ENCODE results near the gene KIAA0408. TPM values are rescaled to one million over a fixed set of nuclear protein-coding genes. Genes with fewer than 3 reads are reported as not detected.

The KIAA0408 gene
- polyA plus RNA-seq, 1 donor from 2014 or later: 156 TPM

DNA sequence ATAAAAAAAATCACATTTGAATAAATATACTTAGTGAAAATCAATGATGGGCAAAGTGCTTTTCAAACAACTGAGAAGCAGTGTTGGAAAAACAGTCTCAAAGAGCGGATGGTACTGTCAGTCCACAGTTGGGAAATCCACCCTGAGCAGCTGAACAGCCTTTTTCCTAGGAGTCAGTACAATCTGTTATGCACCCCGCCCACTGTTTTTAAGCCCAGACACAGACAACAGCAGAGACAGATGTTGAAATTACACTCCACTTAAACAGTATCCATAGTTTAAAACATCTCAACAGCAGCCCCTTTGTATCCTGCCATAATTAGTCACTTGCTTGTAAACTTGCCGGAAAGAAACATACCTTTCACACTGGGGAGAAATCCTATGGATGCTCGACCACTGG, 372 bp downstream of the KIAA0408 start:
- Histone ChIP-seq H3K9me3 (ENCODE audit: low read length) (no peaks in the 10 kb centered on the region), H3K27ac (ENCODE audit: low read length) (no peak overlapping the region), H3K4me2 (ENCODE audit: low read length) (no peak overlapping the region), H3K9ac (ENCODE audit: low read length) (no peak overlapping the region), H3K9me2 (ENCODE audit: insufficient read depth, low read length) (no peaks in the 10 kb centered on the region), H3K36me3 (ENCODE audit: insufficient read depth, low read length) (peaks cover 3% of the 10 kb centered on the region), H3F3A (ENCODE audit: insufficient read depth, low read length, poor library complexity, severe bottlenecking) (no peaks in the 10 kb centered on the region), H3K79me2 (replicated peaks; ENCODE audit: insufficient read depth, low read length) (peaks cover 11% of the 10 kb centered on the region), H4K20me1 (ENCODE audit: insufficient read depth) (peaks cover 8% of the 10 kb centered on the region), H3K27me3 (ENCODE audit: insufficient read depth, low read depth, low read length) (no peaks in the 10 kb centered on the region), H2AFZ (ENCODE audit: low read depth, low read length) (no peak overlapping the region), H3K4me3 (ENCODE audit: low read length) (no peak overlapping the region)
- TF ChIP-seq POLR2AphosphoS5 (IDR thresholded peaks at IDR 0.05): no peak
- TF ChIP-seq RAD21 (conservative IDR thresholded peaks at IDR 0.05): no peak
- no peak for TF ChIP-seq MXI1 (conservative IDR thresholded peaks at IDR 0.05; ENCODE audit: poor library complexity, severe bottlenecking)
- no peak for TF ChIP-seq EP300 (conservative IDR thresholded peaks at IDR 0.05; ENCODE audit: poor library complexity, severe bottlenecking)
- TF ChIP-seq, protein P1, sequence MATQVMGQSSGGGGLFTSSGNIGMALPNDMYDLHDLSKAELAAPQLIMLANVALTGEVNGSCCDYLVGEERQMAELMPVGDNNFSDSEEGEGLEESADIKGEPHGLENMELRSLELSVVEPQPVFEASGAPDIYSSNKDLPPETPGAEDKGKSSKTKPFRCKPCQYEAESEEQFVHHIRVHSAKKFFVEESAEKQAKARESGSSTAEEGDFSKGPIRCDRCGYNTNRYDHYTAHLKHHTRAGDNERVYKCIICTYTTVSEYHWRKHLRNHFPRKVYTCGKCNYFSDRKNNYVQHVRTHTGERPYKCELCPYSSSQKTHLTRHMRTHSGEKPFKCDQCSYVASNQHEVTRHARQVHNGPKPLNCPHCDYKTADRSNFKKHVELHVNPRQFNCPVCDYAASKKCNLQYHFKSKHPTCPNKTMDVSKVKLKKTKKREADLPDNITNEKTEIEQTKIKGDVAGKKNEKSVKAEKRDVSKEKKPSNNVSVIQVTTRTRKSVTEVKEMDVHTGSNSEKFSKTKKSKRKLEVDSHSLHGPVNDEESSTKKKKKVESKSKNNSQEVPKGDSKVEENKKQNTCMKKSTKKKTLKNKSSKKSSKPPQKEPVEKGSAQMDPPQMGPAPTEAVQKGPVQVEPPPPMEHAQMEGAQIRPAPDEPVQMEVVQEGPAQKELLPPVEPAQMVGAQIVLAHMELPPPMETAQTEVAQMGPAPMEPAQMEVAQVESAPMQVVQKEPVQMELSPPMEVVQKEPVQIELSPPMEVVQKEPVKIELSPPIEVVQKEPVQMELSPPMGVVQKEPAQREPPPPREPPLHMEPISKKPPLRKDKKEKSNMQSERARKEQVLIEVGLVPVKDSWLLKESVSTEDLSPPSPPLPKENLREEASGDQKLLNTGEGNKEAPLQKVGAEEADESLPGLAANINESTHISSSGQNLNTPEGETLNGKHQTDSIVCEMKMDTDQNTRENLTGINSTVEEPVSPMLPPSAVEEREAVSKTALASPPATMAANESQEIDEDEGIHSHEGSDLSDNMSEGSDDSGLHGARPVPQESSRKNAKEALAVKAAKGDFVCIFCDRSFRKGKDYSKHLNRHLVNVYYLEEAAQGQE (IDR thresholded peaks at IDR 0.05; ENCODE audit: borderline replicate concordance): no peak
- no peak for TF ChIP-seq TAF1 (IDR thresholded peaks at IDR 0.05; ENCODE audit: low read depth)
- TF ChIP-seq, protein P2, sequence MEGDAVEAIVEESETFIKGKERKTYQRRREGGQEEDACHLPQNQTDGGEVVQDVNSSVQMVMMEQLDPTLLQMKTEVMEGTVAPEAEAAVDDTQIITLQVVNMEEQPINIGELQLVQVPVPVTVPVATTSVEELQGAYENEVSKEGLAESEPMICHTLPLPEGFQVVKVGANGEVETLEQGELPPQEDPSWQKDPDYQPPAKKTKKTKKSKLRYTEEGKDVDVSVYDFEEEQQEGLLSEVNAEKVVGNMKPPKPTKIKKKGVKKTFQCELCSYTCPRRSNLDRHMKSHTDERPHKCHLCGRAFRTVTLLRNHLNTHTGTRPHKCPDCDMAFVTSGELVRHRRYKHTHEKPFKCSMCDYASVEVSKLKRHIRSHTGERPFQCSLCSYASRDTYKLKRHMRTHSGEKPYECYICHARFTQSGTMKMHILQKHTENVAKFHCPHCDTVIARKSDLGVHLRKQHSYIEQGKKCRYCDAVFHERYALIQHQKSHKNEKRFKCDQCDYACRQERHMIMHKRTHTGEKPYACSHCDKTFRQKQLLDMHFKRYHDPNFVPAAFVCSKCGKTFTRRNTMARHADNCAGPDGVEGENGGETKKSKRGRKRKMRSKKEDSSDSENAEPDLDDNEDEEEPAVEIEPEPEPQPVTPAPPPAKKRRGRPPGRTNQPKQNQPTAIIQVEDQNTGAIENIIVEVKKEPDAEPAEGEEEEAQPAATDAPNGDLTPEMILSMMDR (IDR thresholded peaks at IDR 0.05; ENCODE audit: poor library complexity, severe bottlenecking): no peak
- no peak for TF ChIP-seq SMC3 (conservative IDR thresholded peaks at IDR 0.05; ENCODE audit: poor library complexity)
- no peak for TF ChIP-seq EZH2 (IDR thresholded peaks at IDR 0.05; ENCODE audit: borderline replicate concordance, insufficient read depth, low read length, poor library complexity, severe bottlenecking)

DNA sequence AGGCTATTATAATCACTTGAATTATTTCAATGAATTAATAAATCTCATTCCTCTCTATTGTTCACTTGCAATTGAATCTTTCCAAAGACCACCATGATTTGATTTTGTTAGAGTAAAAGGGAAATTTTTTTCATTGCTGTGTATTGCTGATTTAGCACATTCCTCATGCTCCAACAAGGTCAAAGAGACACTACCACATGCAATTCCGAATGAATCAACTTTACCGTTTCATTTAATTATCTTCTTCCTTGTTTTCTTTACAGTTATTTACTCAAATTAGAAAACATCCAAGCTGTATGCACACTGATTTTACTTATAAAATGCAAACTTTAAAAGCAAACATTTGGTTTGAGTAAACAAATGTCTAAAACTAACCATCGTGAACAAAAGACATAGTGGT, 967 bp downstream of the KIAA0408 start:
- H3K4me2 ChIP-seq (ENCODE audit: low read length): no peak overlapping the region
- no peak overlapping the region for H2AFZ ChIP-seq (ENCODE audit: low read depth, low read length)
- peaks cover 3% of the 10 kb centered on the region for H3K36me3 ChIP-seq (ENCODE audit: insufficient read depth, low read length)

More for the DNA sequence above, 967 bp downstream of the KIAA0408 start:
- no peak for TF ChIP-seq EZH2 (IDR thresholded peaks at IDR 0.05; ENCODE audit: borderline replicate concordance, insufficient read depth, low read length, poor library complexity, severe bottlenecking)
- TF ChIP-seq EP300 (conservative IDR thresholded peaks at IDR 0.05; ENCODE audit: poor library complexity, severe bottlenecking): no peak
- TF ChIP-seq TAF1 (IDR thresholded peaks at IDR 0.05; ENCODE audit: low read depth): no peak
- Histone ChIP-seq H4K20me1 (ENCODE audit: insufficient read depth) (peaks cover 8% of the 10 kb centered on the region), H3K4me3 (ENCODE audit: low read length) (no peak overlapping the region), H3K27ac (ENCODE audit: low read length) (no peak overlapping the region), H3K9me3 (ENCODE audit: low read length) (no peaks in the 10 kb centered on the region), H3K9me2 (ENCODE audit: insufficient read depth, low read length) (no peaks in the 10 kb centered on the region), H3K79me2 (replicated peaks; ENCODE audit: insufficient read depth, low read length) (peaks cover 11% of the 10 kb centered on the region), H3K27me3 (ENCODE audit: insufficient read depth, low read depth, low read length) (no peaks in the 10 kb centered on the region), H3K9ac (ENCODE audit: low read length) (no peak overlapping the region), H3F3A (ENCODE audit: insufficient read depth, low read length, poor library complexity, severe bottlenecking) (no peaks in the 10 kb centered on the region)
